ENCODE measurements around the gene CCNL2.

CCNL2 gene

GRCh38 chr1:1347663-1348419 lies 51.3 kb downstream of the CCNL2 start:
- H2BK120ac ChIP-seq (ENCODE audit: low read depth, low read length), result no peak overlapping the region
- no peak overlapping the region for H4K91ac ChIP-seq (ENCODE audit: low read depth, low read length, poor library complexity)
- no peak overlapping the region for H4K8ac ChIP-seq (ENCODE audit: low read depth, low read length)
- H3K4ac ChIP-seq (ENCODE audit: low read length), result no peak overlapping the region
- H3K4me2 ChIP-seq (ENCODE audit: insufficient read depth, low read length, poor library complexity, severe bottlenecking), result peak overlapping the region; percentile 100
- H2AFZ ChIP-seq (ENCODE audit: low read length), result no peak overlapping the region
- H3K79me1 ChIP-seq (ENCODE audit: low read depth, low read length), result peaks cover 33% of the 10 kb centered on the region
- peak overlapping the region; percentile 88 for H2AK5ac ChIP-seq (ENCODE audit: low read depth, low read length)
- DNase-seq (ENCODE audit: low spot score), result no peak
- H2BK15ac ChIP-seq (ENCODE audit: low read length), result no peak overlapping the region
- peaks cover 0 to 2% of the 10 kb centered on the region in 2 donors for H3K9me3 ChIP-seq (replicated peaks in 1 of 2; ENCODE audit: control insufficient read depth in 2 of 2, insufficient read depth in 1 of 2, low read depth in 1 of 2, low read length in 2 of 2)
- H3K27ac ChIP-seq (replicated peaks; ENCODE audit: low read length), result no peak overlapping the region
- H3K4me3 ChIP-seq (ENCODE audit: low read length in 2 of 2), result peak overlapping the region; percentile 83 to 96
- peaks cover 2 to 3% of the 10 kb centered on the region in 2 donors for H3K36me3 ChIP-seq (replicated peaks in 1 of 2; ENCODE audit: control insufficient read depth in 2 of 2, insufficient read depth in 2 of 2, low read length in 2 of 2)
- H3K27me3 ChIP-seq (ENCODE audit: control insufficient read depth in 3 of 3, insufficient read depth in 3 of 3, low read depth in 1 of 3, low read length in 3 of 3), result peaks cover 0 to 2% (median 0%) of the 10 kb centered on the region in 3 experiments
- peak overlapping the region; percentile 98 for H3K23ac ChIP-seq (ENCODE audit: low read depth, low read length, poor library complexity)
- H3K14ac ChIP-seq (ENCODE audit: low read length), result no peak overlapping the region
- H3K9ac ChIP-seq (ENCODE audit: low read depth, low read length, poor library complexity), result peak overlapping the region; percentile 99
- WGBS, 2 donors (ENCODE audit: extremely low coverage in 2 of 2, insufficient read length in 2 of 2, insufficient replicate concordance in 1 of 2), result no CpG with 5 or more reads among the region's 26 CpGs
- H3K4me1 ChIP-seq (ENCODE audit: control insufficient read depth in 2 of 2, insufficient read depth in 1 of 2, low read depth in 1 of 2, low read length in 2 of 2), result peaks cover 23 to 24% of the 10 kb centered on the region in 2 donors
- H2BK5ac ChIP-seq (ENCODE audit: low read length), result no peak overlapping the region
- no peak overlapping the region for H2BK12ac ChIP-seq (ENCODE audit: low read length)
- H3K18ac ChIP-seq (ENCODE audit: low read length), result peak overlapping the region; percentile 60

GRCh38 chr1:1347026-1347595 lies 52.0 kb downstream of the CCNL2 start:
- Histone ChIP-seq H4K91ac (ENCODE audit: low read depth, low read length, poor library complexity) (no peak overlapping the region), H3K4me3 (ENCODE audit: low read length in 2 of 2) (peak overlapping the region in 1 of 2 donors; percentile 96), H2BK15ac (ENCODE audit: low read length) (peak overlapping the region; percentile 30), H3K18ac (ENCODE audit: low read length) (no peak overlapping the region), H2BK5ac (ENCODE audit: low read length) (no peak overlapping the region), H3K4ac (ENCODE audit: low read length) (no peak overlapping the region), H2AK5ac (ENCODE audit: low read depth, low read length) (no peak overlapping the region), H2AFZ (ENCODE audit: low read length) (no peak overlapping the region), H3K9me3 (replicated peaks in 1 of 2; ENCODE audit: control insufficient read depth in 2 of 2, insufficient read depth in 1 of 2, low read depth in 1 of 2, low read length in 2 of 2) (no peaks in the 10 kb centered on the region), H3K79me1 (ENCODE audit: low read depth, low read length) (peaks cover 32% of the 10 kb centered on the region), H3K14ac (ENCODE audit: low read length) (no peak overlapping the region), H3K4me2 (ENCODE audit: insufficient read depth, low read length, poor library complexity, severe bottlenecking) (no peak overlapping the region), H2BK120ac (ENCODE audit: low read depth, low read length) (no peak overlapping the region), H3K27me3 (ENCODE audit: control insufficient read depth in 3 of 3, insufficient read depth in 3 of 3, low read depth in 1 of 3, low read length in 3 of 3) (no peaks in the 10 kb centered on the region), H3K23ac (ENCODE audit: low read depth, low read length, poor library complexity) (peak overlapping the region; percentile 98), H3K9ac (ENCODE audit: low read depth, low read length, poor library complexity) (peak overlapping the region; percentile 16), H4K8ac (ENCODE audit: low read depth, low read length) (no peak overlapping the region), H2BK12ac (ENCODE audit: low read length) (peak overlapping the region; percentile 4), H3K27ac (replicated peaks; ENCODE audit: low read length) (no peak overlapping the region), H3K36me3 (replicated peaks in 1 of 2; ENCODE audit: control insufficient read depth in 2 of 2, insufficient read depth in 2 of 2, low read length in 2 of 2) (no peaks in the 10 kb centered on the region), H3K4me1 (ENCODE audit: control insufficient read depth in 2 of 2, insufficient read depth in 1 of 2, low read depth in 1 of 2, low read length in 2 of 2) (peaks cover 19 to 21% of the 10 kb centered on the region in 2 donors)
- DNase-seq (ENCODE audit: low spot score), result no peak
- WGBS, 2 donors (ENCODE audit: extremely low coverage in 2 of 2, insufficient read length in 2 of 2, insufficient replicate concordance in 1 of 2), result no CpG with 5 or more reads among the region's 10 CpGs

GRCh38 chr1:1346501-1346890 lies 52.6 kb downstream of the CCNL2 start:
- no peak overlapping the region for H4K91ac ChIP-seq (ENCODE audit: low read depth, low read length, poor library complexity)
- H3K14ac ChIP-seq (ENCODE audit: low read length), result no peak overlapping the region
- no peak overlapping the region for H2BK15ac ChIP-seq (ENCODE audit: low read length)
- H2BK12ac ChIP-seq (ENCODE audit: low read length), result peak overlapping the region; percentile 41
- no peak overlapping the region for H2BK120ac ChIP-seq (ENCODE audit: low read depth, low read length)
- no peaks in the 10 kb centered on the region for H3K9me3 ChIP-seq (replicated peaks in 1 of 2; ENCODE audit: control insufficient read depth in 2 of 2, insufficient read depth in 1 of 2, low read depth in 1 of 2, low read length in 2 of 2)
- no peaks in the 10 kb centered on the region for H3K27me3 ChIP-seq (ENCODE audit: control insufficient read depth in 3 of 3, insufficient read depth in 3 of 3, low read depth in 1 of 3, low read length in 3 of 3)
- H3K18ac ChIP-seq (ENCODE audit: low read length), result no peak overlapping the region
- H3K4me1 ChIP-seq (ENCODE audit: control insufficient read depth in 2 of 2, insufficient read depth in 1 of 2, low read depth in 1 of 2, low read length in 2 of 2), result peaks cover 14 to 15% of the 10 kb centered on the region in 2 donors
- H3K4ac ChIP-seq (ENCODE audit: low read length), result no peak overlapping the region
- no CpG with 5 or more reads among the region's 10 CpGs for WGBS, 2 donors (ENCODE audit: extremely low coverage in 2 of 2, insufficient read length in 2 of 2, insufficient replicate concordance in 1 of 2)
- no peak overlapping the region for H4K8ac ChIP-seq (ENCODE audit: low read depth, low read length)
- peaks cover under 1 to 6% of the 10 kb centered on the region in 2 donors for H3K36me3 ChIP-seq (replicated peaks in 1 of 2; ENCODE audit: control insufficient read depth in 2 of 2, insufficient read depth in 2 of 2, low read length in 2 of 2)
- H3K27ac ChIP-seq (replicated peaks; ENCODE audit: low read length), result no peak overlapping the region
- peaks cover 34% of the 10 kb centered on the region for H3K79me1 ChIP-seq (ENCODE audit: low read depth, low read length)
- peak overlapping the region; percentile 5 for H2AK5ac ChIP-seq (ENCODE audit: low read depth, low read length)
- H3K9ac ChIP-seq (ENCODE audit: low read depth, low read length, poor library complexity), result peak overlapping the region; percentile 4
- no peak overlapping the region for H3K4me3 ChIP-seq (ENCODE audit: low read length in 2 of 2)
- DNase-seq (ENCODE audit: low spot score), result no peak
- H2AFZ ChIP-seq (ENCODE audit: low read length), result no peak overlapping the region
- H2BK5ac ChIP-seq (ENCODE audit: low read length), result no peak overlapping the region
- H3K23ac ChIP-seq (ENCODE audit: low read depth, low read length, poor library complexity), result peak overlapping the region; percentile 55
- H3K4me2 ChIP-seq (ENCODE audit: insufficient read depth, low read length, poor library complexity, severe bottlenecking), result no peak overlapping the region

- Histone ChIP-seq H4K91ac (ENCODE audit: low read depth, low read length, poor library complexity) (no peak overlapping the region), H3K79me1 (ENCODE audit: low read depth, low read length) (peaks cover 37% of the 10 kb centered on the region), H2BK15ac (ENCODE audit: low read length) (no peak overlapping the region), H2BK120ac (ENCODE audit: low read depth, low read length) (no peak overlapping the region), H3K4me2 (ENCODE audit: insufficient read depth, low read length, poor library complexity, severe bottlenecking) (no peak overlapping the region), H2BK12ac (ENCODE audit: low read length) (peak overlapping the region; percentile 41), H3K4me3 (ENCODE audit: low read length in 2 of 2) (no peak overlapping the region), H4K8ac (ENCODE audit: low read depth, low read length) (no peak overlapping the region), H3K9ac (ENCODE audit: low read depth, low read length, poor library complexity) (peak overlapping the region; percentile 4), H3K27ac (replicated peaks; ENCODE audit: low read length) (no peak overlapping the region), H3K23ac (ENCODE audit: low read depth, low read length, poor library complexity) (peak overlapping the region; percentile 73), H2AFZ (ENCODE audit: low read length) (no peak overlapping the region), H3K36me3 (replicated peaks in 1 of 2; ENCODE audit: control insufficient read depth in 2 of 2, insufficient read depth in 2 of 2, low read length in 2 of 2) (peaks cover 6 to 11% of the 10 kb centered on the region in 2 donors), H3K9me3 (replicated peaks in 1 of 2; ENCODE audit: control insufficient read depth in 2 of 2, insufficient read depth in 1 of 2, low read depth in 1 of 2, low read length in 2 of 2) (peaks cover 0 to 5% of the 10 kb centered on the region in 2 donors), H3K4me1 (ENCODE audit: control insufficient read depth in 2 of 2, insufficient read depth in 1 of 2, low read depth in 1 of 2, low read length in 2 of 2) (peaks cover 12 to 13% of the 10 kb centered on the region in 2 donors), H3K27me3 (ENCODE audit: control insufficient read depth in 3 of 3, insufficient read depth in 3 of 3, low read depth in 1 of 3, low read length in 3 of 3) (no peaks in the 10 kb centered on the region), H3K14ac (ENCODE audit: low read length) (no peak overlapping the region), H2AK5ac (ENCODE audit: low read depth, low read length) (peak overlapping the region; percentile 5), H3K4ac (ENCODE audit: low read length) (no peak overlapping the region), H2BK5ac (ENCODE audit: low read length) (no peak overlapping the region), H3K18ac (ENCODE audit: low read length) (no peak overlapping the region)
- no CpG with 5 or more reads among the region's 12 CpGs for WGBS, 2 donors (ENCODE audit: extremely low coverage in 2 of 2, insufficient read length in 2 of 2, insufficient replicate concordance in 1 of 2)
- DNase-seq (ENCODE audit: low spot score), result no peak
Observed at GRCh38 chr1:1345860-1346500, 53.2 kb downstream of the CCNL2 start.
